Activated naive CD4-positive, alpha-beta T cell treated with anti-CD3 and anti-CD28 coated beads, Interleukin-2, amount 50 U/mL, for 72 hours (primary cell): ENCODE measurements around the gene DUSP8. TPM values are rescaled to one million over a fixed set of nuclear protein-coding genes. Genes with fewer than 3 reads are reported as not detected.
"Not testable (repeated sequence)": the region's sequence is repeated elsewhere in the genome, so short reads cannot be mapped to it uniquely, and the experiment has no call there.

Experiments
- ATAC-seq, 2 donors: fragments of 150-1000 bp; cut with Tn5 transposase; 2 replicates each; pipeline ENCODE4 v1.10.0; 2021; ENCODE audit warnings: mild to moderate bottlenecking in 2 of 2, moderate library complexity in 2 of 2
- DNase-seq, 2 donors: peaks; one replicate each; pipeline ENCODE4 v3.0.0; 2021 to 2022; ENCODE audit warnings: low spot score in 2 of 2
- H3K27ac Mint-ChIP-seq, 2 donors: one replicate each; pipeline ENCODE4 v1.8.0; 2022; ENCODE audit warnings: mild to moderate bottlenecking in 2 of 2, mixed read lengths in 2 of 2
- H3K36me3 Mint-ChIP-seq, 2 donors: one replicate each; pipeline ENCODE4 v1.8.0; 2022; ENCODE audit warnings: mixed read lengths in 2 of 2
- H3K9me3 Mint-ChIP-seq, 2 donors: one replicate each; pipeline ENCODE4 v1.8.0; 2022; ENCODE audit warnings: mixed read lengths in 2 of 2
- total RNA-seq, 2 donors: library from RNA; stranded (reverse); gene quantifications; one replicate each; pipeline ENCODE4 v1.2.3, GENCODE V29; 2022

DUSP8 gene
- 1 to 10 TPM; 1.1 TPM for total RNA-seq

GRCh38 chr11:1572197-1573076 is at the start of gene DUSP8:
TSS of gene DUSP8 (minus strand) at chr11:1572271. CDS start at chr11:1565826, 6,445 bp downstream.
- peak; percentile 73 to 83 for ATAC-seq
- no peak within 1 kb of the TSS for H3K27ac Mint-ChIP-seq
- no peaks in the 10 kb centered on the region for H3K9me3 Mint-ChIP-seq
- DNase-seq = peak; percentile 89 to 90
- no peaks in the 10 kb centered on the region for H3K36me3 Mint-ChIP-seq

- ATAC-seq = peak; percentile 56 to 62
- no peaks in the 10 kb centered on the region for H3K9me3 Mint-ChIP-seq
- DNase-seq = no peak
- H3K36me3 Mint-ChIP-seq = no peaks in the 10 kb centered on the region
- no peak overlapping the region for H3K27ac Mint-ChIP-seq
Observed at GRCh38 chr11:1619449-1619848, 47.4 kb upstream of the DUSP8 start.

GRCh38 chr11:1618231-1618630 is 46.2 kb upstream of the DUSP8 start:
- no peaks in the 10 kb centered on the region for H3K36me3 Mint-ChIP-seq
- no peaks in the 10 kb centered on the region for H3K9me3 Mint-ChIP-seq
- no peak for DNase-seq
- no peak for ATAC-seq
- H3K27ac Mint-ChIP-seq = no peak overlapping the region

- Mint-ChIP-seq H3K27ac (no peak within 1 kb of the TSS), H3K9me3 (no peaks in the 10 kb centered on the region), H3K36me3 (no peaks in the 10 kb centered on the region)
- no peak for DNase-seq
- no peak for ATAC-seq
Observed at GRCh38 chr11:1608363-1608762, 36.3 kb upstream of the DUSP8 start, which contains the start of gene KRTAP5-3. TSS of gene KRTAP5-3 (minus strand) at chr11:1608463. CDS start at chr11:1608385, 78 bp downstream.

- ATAC-seq, H3K27ac Mint-ChIP-seq, H3K9me3 Mint-ChIP-seq, H3K36me3 Mint-ChIP-seq, DNase-seq: not testable (repeated sequence)
Observed at GRCh38 chr11:1607901-1608300, 35.8 kb upstream of the DUSP8 start.

- peak overlapping the region in 1 of 2 donors; percentile 75 for H3K27ac Mint-ChIP-seq
- ATAC-seq, H3K36me3 Mint-ChIP-seq, H3K9me3 Mint-ChIP-seq, DNase-seq: not testable (repeated sequence)
Observed at GRCh38 chr11:1607156-1607845, 35.2 kb upstream of the DUSP8 start.

- not testable (repeated sequence) for H3K9me3 Mint-ChIP-seq, DNase-seq, H3K27ac Mint-ChIP-seq, H3K36me3 Mint-ChIP-seq
- peak; percentile 58 to 64 for ATAC-seq
Observed at GRCh38 chr11:1605923-1606322, 33.9 kb upstream of the DUSP8 start.

GRCh38 chr11:1604711-1605110 is 32.6 kb upstream of the DUSP8 start:
- Mint-ChIP-seq H3K9me3 (no peaks in the 10 kb centered on the region), H3K36me3 (no peaks in the 10 kb centered on the region), H3K27ac (no peak overlapping the region)
- no peak for ATAC-seq
- DNase-seq = no peak

GRCh38 chr11:1604181-1604580 is 32.1 kb upstream of the DUSP8 start:
- Mint-ChIP-seq H3K27ac (no peak overlapping the region), H3K36me3 (no peaks in the 10 kb centered on the region), H3K9me3 (no peaks in the 10 kb centered on the region)
- ATAC-seq (no peak), DNase-seq (no peak)

- Mint-ChIP-seq H3K9me3 (no peaks in the 10 kb centered on the region), H3K27ac (no peak overlapping the region), H3K36me3 (no peaks in the 10 kb centered on the region)
- DNase-seq = no peak
- ATAC-seq = no peak
Observed at GRCh38 chr11:1603629-1604028, 31.6 kb upstream of the DUSP8 start.

- H3K36me3 Mint-ChIP-seq, H3K9me3 Mint-ChIP-seq, DNase-seq, H3K27ac Mint-ChIP-seq, ATAC-seq: not testable (repeated sequence)
Observed at GRCh38 chr11:1601663-1602062, 29.6 kb upstream of the DUSP8 start.

GRCh38 chr11:1600626-1601025 is 28.6 kb upstream of the DUSP8 start:
- ATAC-seq (no peak), DNase-seq (no peak)
- H3K27ac Mint-ChIP-seq = no peak overlapping the region
- H3K36me3 Mint-ChIP-seq = no peaks in the 10 kb centered on the region
- H3K9me3 Mint-ChIP-seq = no peaks in the 10 kb centered on the region

GRCh38 chr11:1598816-1599215 is 26.7 kb upstream of the DUSP8 start:
- Mint-ChIP-seq H3K36me3 (no peaks in the 10 kb centered on the region), H3K9me3 (no peaks in the 10 kb centered on the region), H3K27ac (no peak overlapping the region)
- ATAC-seq (no peak), DNase-seq (no peak)

- H3K36me3 Mint-ChIP-seq, H3K9me3 Mint-ChIP-seq, ATAC-seq, H3K27ac Mint-ChIP-seq, DNase-seq: not testable (repeated sequence)
Observed at GRCh38 chr11:1598406-1598805, 26.3 kb upstream of the DUSP8 start.

GRCh38 chr11:1597994-1598380 is 25.9 kb upstream of the DUSP8 start, which contains the start of gene KRTAP5-2:
TSS of gene KRTAP5-2 (minus strand) at chr11:1598294. CDS start at chr11:1598250, 44 bp downstream.
- H3K36me3 Mint-ChIP-seq = no peaks in the 10 kb centered on the region

GRCh38 chr11:1597331-1597993 is 25.4 kb upstream of the DUSP8 start:
- Mint-ChIP-seq H3K36me3 (no peaks in the 10 kb centered on the region), H3K9me3 (no peaks in the 10 kb centered on the region), H3K27ac (no peak overlapping the region)
- ATAC-seq (no peak), DNase-seq (no peak)

More at GRCh38 chr11:1597994-1598380, 25.9 kb upstream of the DUSP8 start, which contains the start of gene KRTAP5-2:
- no peak within 1 kb of the TSS for H3K27ac Mint-ChIP-seq
- no peak for DNase-seq
- no peak for ATAC-seq
- no peaks in the 10 kb centered on the region for H3K9me3 Mint-ChIP-seq

- not testable (repeated sequence) for H3K9me3 Mint-ChIP-seq, H3K36me3 Mint-ChIP-seq, H3K27ac Mint-ChIP-seq, ATAC-seq, DNase-seq
Observed at GRCh38 chr11:1596576-1597121, 24.6 kb upstream of the DUSP8 start.
